K562 (cell line): ENCODE measurements around the gene SDCBP2. TPM values are rescaled to one million over a fixed set of nuclear protein-coding genes. Genes with fewer than 3 reads are reported as not detected.

Experiments used
- FOSL1 ChIP-seq: fragments of 200-800 bp; sonication (Bioruptor generic); conservative IDR thresholded peaks from 2 replicates; pipeline ENCODE4 v1.6.1; 2016; ENCODE audit warnings: missing genetic modification characterization, missing compliant biosample characterization
- ILK ChIP-seq: fragments of 450-650 bp; IDR thresholded peaks from 2 replicates; pipeline ENCODE4 v1.6.1; 2016; ENCODE audit warnings: missing genetic modification characterization, low read depth, mild to moderate bottlenecking, missing compliant biosample characterization, moderate library complexity, borderline replicate concordance
- IRF2 ChIP-seq: sonication (generic); formaldehyde crosslinking; IDR thresholded peaks from 2 replicates; pipeline ENCODE4 v1.8.1; 2022; ENCODE audit warnings: mild to moderate bottlenecking, missing genetic modification reagents
- JUND ChIP-seq, 2 experiments: IDR thresholded peaks; 2 replicates in 1 of 2; 3 replicates in 1 of 2; pipeline ENCODE4 v1.6.1; 2011; ENCODE audit warnings: borderline replicate concordance in 2 of 2, low read depth in 2 of 2, low read length in 2 of 2, improper control_type of control experiment in 1 of 2, missing biosample characterization in 1 of 2, missing genetic modification characterization in 1 of 2, missing genetic modification reagents in 1 of 2
- MAFK ChIP-seq: IDR thresholded peaks from 2 replicates; pipeline ENCODE4 v1.6.1; 2011; ENCODE audit warnings: low read length, improper control_type of control experiment
- RAD21 ChIP-seq, 2 experiments: fragments of 250-450 bp in 1 of 2; fragments of 450-650 bp in 1 of 2; sonication (Bioruptor Pico) in 1 of 2; formaldehyde crosslinking in 1 of 2; IDR thresholded peaks in 1 of 2; conservative IDR thresholded peaks in 1 of 2; 2 replicates each; pipeline versions ENCODE4 v1.4.0 to v1.8.0; 2020 to 2022; ENCODE audit warnings: mild to moderate bottlenecking in 2 of 2, moderate library complexity in 1 of 2
- XRCC5 ChIP-seq: fragments of 200-400 bp; formaldehyde crosslinking; IDR thresholded peaks from 2 replicates; pipeline ENCODE4 v1.6.1; 2017; ENCODE audit warnings: low read depth, mild to moderate bottlenecking, low read length
- polyA plus RNA-seq, 8 experiments: library from polyadenylated mRNA; depleted of rRNA in 4 of 8; stranded (reverse) in 5 of 8; unstranded in 3 of 8; fragments of >200 nt; fragmentation: Nextera tagmentation in 2 of 8; fragmentation: Illumina TruSeq in 1 of 8; extraction: Ambion mirVana in 2 of 8; extraction: Trizol in 1 of 8; gene quantifications; 2 replicates each; pipeline versions ENCODE4 v1.2.1 to v1.2.3, GENCODE V29; 2011 to 2014; ENCODE audit warnings: inconsistent platforms in 1 of 8, missing spikeins in 1 of 8
- total RNA-seq, 7 experiments: library from RNA; depleted of rRNA in 6 of 7; stranded (reverse); fragments of >200 nt in 6 of 7; fragmentation: Illumina TruSeq in 2 of 7; extraction: Trizol in 2 of 7; gene quantifications; 2 replicates each; pipeline versions ENCODE4 v1.2.1 to v1.2.3, GENCODE V29; 2011 to 2021; ENCODE audit warnings: low replicate concordance in 1 of 7
- TF ChIP-seq, protein P1 (sequence below), 2 experiments: fragments of 450-650 bp in 1 of 2; sonication (generic) in 1 of 2; formaldehyde crosslinking in 1 of 2; IDR thresholded peaks in 1 of 2; conservative IDR thresholded peaks in 1 of 2; 2 replicates each; pipeline versions ENCODE4 v1.6.1 to v1.8.1; 2016 to 2023; ENCODE audit warnings: mild to moderate bottlenecking in 2 of 2, moderate library complexity in 2 of 2, inconsistent platforms in 1 of 2, missing genetic modification reagents in 1 of 2

SDCBP2 gene
- total and polyA plus RNA-seq, 9 of the 15 experiments (the other 6 are each of a cell fraction or from before 2014, with no cell fraction given), result 0.06 to 1.2 (median 0.80) TPM

GRCh38 chr20:1324598-1325172 lies 4.3 kb downstream of the SDCBP2 start (continued):
- peak; percentile 61; the same call in 1 of the 2 replicates for TF ChIP-seq JUND (IDR thresholded peaks at IDR 0.05; ENCODE audit: borderline replicate concordance, low read depth, low read length)
- TF ChIP-seq JUND (tag; IDR thresholded peaks at IDR 0.05; ENCODE audit: borderline replicate concordance, low read depth, low read length), result no peak
- TF ChIP-seq IRF2, result no peak
- TF ChIP-seq FOSL1 (tag), result peak; percentile 33
- TF ChIP-seq XRCC5, result no peak
- peak; percentile 6; the same call in 1 of the 2 replicates for TF ChIP-seq MAFK
- no peak for TF ChIP-seq ILK (tag)
- TF ChIP-seq, protein P1, sequence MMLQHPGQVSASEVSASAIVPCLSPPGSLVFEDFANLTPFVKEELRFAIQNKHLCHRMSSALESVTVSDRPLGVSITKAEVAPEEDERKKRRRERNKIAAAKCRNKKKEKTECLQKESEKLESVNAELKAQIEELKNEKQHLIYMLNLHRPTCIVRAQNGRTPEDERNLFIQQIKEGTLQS (IDR thresholded peaks at IDR 0.05), result peak; percentile 71; the same call in 1 of the 2 replicates
- TF ChIP-seq, protein P1 (CRISPR knock-in tag; conservative IDR thresholded peaks at IDR 0.05), result no peak
- TF ChIP-seq RAD21 (CRISPR knock-in tag; conservative IDR thresholded peaks at IDR 0.05 in 1 of 2, IDR thresholded peaks at IDR 0.05 in 1 of 2), result no peak
